Islet precursor cell (in vitro differentiated cells): ENCODE measurements around the gene TOMM20L.

Experiments used
- DNase-seq: peaks from one replicate; pipeline ENCODE4 v3.0.0-alpha.2; 2018

TOMM20L gene

GRCh38 chr14:58427281-58428117 lies 31.8 kb downstream of the TOMM20L start, which contains the start of the genes KIAA0586 and TIMM9:
KIAA0586 (plus strand) TSS chr14:58427719; CDS start chr14:58428265, 546 bp downstream.
TIMM9 (minus strand) TSS chr14:58427531; CDS start chr14:58411945, 15,586 bp downstream.
- DNase-seq: peak; percentile 98

GRCh38 chr14:58428118-58428683 lies 32.5 kb downstream of the TOMM20L start:
- DNase-seq: peak; percentile 53

GRCh38 chr14:58430156-58430555 lies 34.4 kb downstream of the TOMM20L start:
- no peak for DNase-seq

GRCh38 chr14:58439476-58439875 lies 43.7 kb downstream of the TOMM20L start:
- DNase-seq: no peak

- no peak for DNase-seq
These were observed 48.9 kb downstream of the TOMM20L start for GRCh38 chr14:58444627-58445026.

GRCh38 chr14:58455593-58456265 lies 60.0 kb downstream of the TOMM20L start:
- peak; percentile 72 for DNase-seq
